Caco-2 (cell line): Measurements from ENCODE around the gene UHRF1. TPM values are rescaled to one million over a fixed set of nuclear protein-coding genes. Genes with fewer than 3 reads are reported as not detected.

Experiments
- BruUV-seq: library from RNA; stranded (reverse); fragments of 400-500 nt; replicated peaks from 2 replicates; lab custom pipeline; 2021; lab: Mats Ljungman, UMichigan
- CTCF ChIA-PET: fragments of 300-600 bp; sonication (Branson Sonifier 250); formaldehyde crosslinking; loops from one replicate; lab custom pipeline; 2022; ENCODE audit warnings: antibody characterized with exemption; lab: Charles Lee
- POLR2A ChIA-PET: fragments of 300-600 bp; sonication (Branson Sonifier 250); formaldehyde crosslinking; loops from one replicate; lab custom pipeline; 2022; ENCODE audit warnings: antibody characterized with exemption; lab: Charles Lee
- DNase-seq, 2 experiments: peaks; one replicate each; pipeline versions ENCODE4 v3.0.0 to v3.0.0-alpha.2; 2020 to 2022
- H3K27me3 ChIP-seq: replicated peaks from 2 replicates; pipeline ENCODE4 v1.6.0; 2011; ENCODE audit warnings: low read length; ENCODE audit not compliant: control insufficient read depth, insufficient read depth
- H3K36me3 ChIP-seq: 2 replicates; pipeline ENCODE4 v1.5.1; 2011; ENCODE audit warnings: low read length; ENCODE audit not compliant: control insufficient read depth, insufficient read depth
- H3K4me1 ChIP-seq: fragments of 250-450 bp; sonication (Bioruptor Pico); 2 replicates; pipeline ENCODE4 v1.5.1; 2020; ENCODE audit warnings: mild to moderate bottlenecking
- H3K4me3 ChIP-seq: 2 replicates; pipeline ENCODE4 v1.5.1; 2011; ENCODE audit warnings: low read depth, mild to moderate bottlenecking, control low read depth, low read length
- H3K9me3 ChIP-seq: fragments of 250-450 bp; sonication (Bioruptor Pico); 2 replicates; pipeline ENCODE4 v1.5.1; 2020; ENCODE audit warnings: mild to moderate bottlenecking, moderate library complexity
- H3K27ac Mint-ChIP-seq: one replicate; pipeline ENCODE4 v1.8.0; 2022; ENCODE audit warnings: mixed read lengths; ENCODE audit not compliant: unreplicated experiment
- H3K27me3 Mint-ChIP-seq: one replicate; pipeline ENCODE4 v1.8.0; 2022; ENCODE audit warnings: mixed read lengths; ENCODE audit not compliant: insufficient read depth, unreplicated experiment
- H3K36me3 Mint-ChIP-seq: one replicate; pipeline ENCODE4 v1.8.0; 2022; ENCODE audit warnings: mild to moderate bottlenecking, mixed read lengths; ENCODE audit not compliant: insufficient read depth, unreplicated experiment
- H3K4me1 Mint-ChIP-seq: one replicate; pipeline ENCODE4 v1.8.0; 2022; ENCODE audit warnings: low read depth, mixed read lengths; ENCODE audit not compliant: unreplicated experiment
- H3K4me3 Mint-ChIP-seq: one replicate; pipeline ENCODE4 v1.8.0; 2022; ENCODE audit warnings: mild to moderate bottlenecking, moderate library complexity, mixed read lengths; ENCODE audit not compliant: unreplicated experiment
- H3K9me3 Mint-ChIP-seq: one replicate; pipeline ENCODE4 v1.8.0; 2022; ENCODE audit warnings: mixed read lengths; ENCODE audit not compliant: unreplicated experiment
- CTCF ChIP-seq, 2 experiments: fragments of 200-600 bp in 1 of 2; IDR thresholded peaks; 1 replicate in 1 of 2; 2 replicates in 1 of 2; pipeline versions ENCODE4 v1.5.1 to v1.8.0; 2011 to 2022; ENCODE audit warnings: antibody characterized with exemption in 1 of 2, control low read depth in 1 of 2, inconsistent platforms in 1 of 2, low read depth in 1 of 2, low read length in 1 of 2, mild to moderate bottlenecking in 1 of 2, moderate library complexity in 1 of 2; ENCODE audit not compliant: insufficient read depth in 1 of 2, severe bottlenecking in 1 of 2, unreplicated experiment in 1 of 2
- intact Hi-C: fragments of 100-400 bp; cut with micrococcal nuclease; formaldehyde crosslinking; loops from one replicate; pipeline ENCODE4 v1.10.0; 2022; ENCODE audit not compliant: unreplicated experiment
- total RNA-seq: library from RNA; stranded (reverse); gene quantifications from 2 replicates; pipeline ENCODE4 v1.2.3, GENCODE V29; 2022

The UHRF1 gene
- total RNA-seq, 1 experiment from 2014 or later = 54.6 TPM

DNA sequence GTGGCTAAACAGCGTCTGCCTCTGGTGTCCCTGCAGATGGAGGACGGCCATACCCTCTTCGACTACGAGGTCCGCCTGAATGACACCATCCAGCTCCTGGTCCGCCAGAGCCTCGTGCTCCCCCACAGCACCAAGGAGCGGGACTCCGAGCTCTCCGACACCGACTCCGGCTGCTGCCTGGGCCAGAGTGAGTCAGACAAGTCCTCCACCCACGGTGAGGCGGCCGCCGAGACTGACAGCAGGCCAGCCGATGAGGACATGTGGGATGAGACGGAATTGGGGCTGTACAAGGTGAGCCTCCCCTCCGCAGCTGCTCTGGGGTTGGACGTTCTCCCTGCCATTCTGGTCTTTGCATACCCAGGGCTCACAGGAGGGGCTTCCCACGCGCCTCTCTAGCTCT lies 19.9 kb downstream of the UHRF1 start:
- DNase-seq = no peak
- H3K27me3 ChIP-seq = no peaks in the 10 kb centered on the region
- Mint-ChIP-seq H3K27ac (no peak overlapping the region), H3K36me3 (peaks cover 41% of the 10 kb centered on the region), H3K9me3 (no peaks in the 10 kb centered on the region), H3K4me3 (no peak overlapping the region), H3K27me3 (no peaks in the 10 kb centered on the region), H3K4me1 (no peaks in the 10 kb centered on the region)
- H3K4me3 ChIP-seq = no peak overlapping the region
- TF ChIP-seq CTCF (IDR thresholded peaks at IDR 0.05; ENCODE audit: insufficient read depth in 1 of 2, low read depth in 1 of 2, low read length in 1 of 2, severe bottlenecking in 1 of 2, unreplicated experiment in 1 of 2) = no peak
- intact Hi-C loops = no loop called here
- BruUV-seq = no TSS peak
- no peaks in the 10 kb centered on the region for H3K9me3 ChIP-seq
- CTCF ChIA-PET = interaction anchor here (0.6 kb wide), 1 partner anchor 517 kb away, joined by 3 read pairs; no protein-coding TSS in a partner anchor
- POLR2A ChIA-PET = no interaction called here
- H3K36me3 ChIP-seq = no peaks in the 10 kb centered on the region
- H3K4me1 ChIP-seq = no peaks in the 10 kb centered on the region

GRCh38 chr19:4930664-4931063 lies 21.4 kb downstream of the UHRF1 start:
- Mint-ChIP-seq H3K4me1 (no peaks in the 10 kb centered on the region), H3K27me3 (no peaks in the 10 kb centered on the region), H3K27ac (no peak overlapping the region), H3K9me3 (no peaks in the 10 kb centered on the region), H3K4me3 (no peak overlapping the region), H3K36me3 (peaks cover 51% of the 10 kb centered on the region)
- intact Hi-C loops = no loop called here
- H3K27me3 ChIP-seq = no peaks in the 10 kb centered on the region
- ChIA-PET POLR2A (no interaction called here), CTCF (no interaction called here)
- no TSS peak for BruUV-seq
- no peak for TF ChIP-seq CTCF (IDR thresholded peaks at IDR 0.05; ENCODE audit: insufficient read depth in 1 of 2, low read depth in 1 of 2, low read length in 1 of 2, severe bottlenecking in 1 of 2, unreplicated experiment in 1 of 2)
- H3K4me3 ChIP-seq = no peak overlapping the region
- H3K36me3 ChIP-seq = no peaks in the 10 kb centered on the region
- DNase-seq = no peak
- no peaks in the 10 kb centered on the region for H3K9me3 ChIP-seq
- H3K4me1 ChIP-seq = no peaks in the 10 kb centered on the region

DNA sequence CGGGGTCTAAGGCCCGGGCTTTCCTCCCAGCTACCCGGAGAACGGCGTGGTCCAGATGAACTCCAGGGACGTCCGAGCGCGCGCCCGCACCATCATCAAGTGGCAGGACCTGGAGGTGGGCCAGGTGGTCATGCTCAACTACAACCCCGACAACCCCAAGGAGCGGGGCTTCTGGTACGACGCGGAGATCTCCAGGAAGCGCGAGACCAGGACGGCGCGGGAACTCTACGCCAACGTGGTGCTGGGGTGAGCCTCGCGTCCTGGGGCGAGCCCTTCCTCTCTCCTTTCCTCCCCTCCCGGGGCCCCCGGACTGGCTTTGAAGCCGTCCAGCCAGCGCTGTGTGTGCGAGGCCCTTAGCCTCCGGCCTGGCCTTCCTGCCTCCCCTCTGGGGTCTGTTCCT lies 23.4 kb downstream of the UHRF1 start:
- Histone ChIP-seq H3K36me3 (no peaks in the 10 kb centered on the region), H3K4me3 (no peak overlapping the region), H3K4me1 (no peaks in the 10 kb centered on the region), H3K9me3 (no peaks in the 10 kb centered on the region), H3K27me3 (no peaks in the 10 kb centered on the region)
- CTCF ChIA-PET = interaction anchor here (0.6 kb wide), 2 partner anchors 15 to 248 kb away, joined by 3 to 5 read pairs; no protein-coding TSS in a partner anchor
- Mint-ChIP-seq H3K9me3 (no peaks in the 10 kb centered on the region), H3K27ac (no peak overlapping the region), H3K27me3 (no peaks in the 10 kb centered on the region), H3K4me1 (no peaks in the 10 kb centered on the region), H3K4me3 (no peak overlapping the region), H3K36me3 (peaks cover 62% of the 10 kb centered on the region)
- no peak for DNase-seq
- POLR2A ChIA-PET = no interaction called here
- no peak for TF ChIP-seq CTCF (IDR thresholded peaks at IDR 0.05; ENCODE audit: insufficient read depth in 1 of 2, low read depth in 1 of 2, low read length in 1 of 2, severe bottlenecking in 1 of 2, unreplicated experiment in 1 of 2)
- intact Hi-C loops = no loop called here
- BruUV-seq = no TSS peak
